ENCODE data around the gene TMEM170A. TPM values are rescaled to one million over a fixed set of nuclear protein-coding genes. Genes with fewer than 3 reads are reported as not detected.

Gene TMEM170A
- total RNA-seq, 6 experiments from 2014 or later, result 8.2 to 11.7 (median 10.6) TPM

GRCh38 chr16:75452464-75453190, 11.9 kb downstream of the TMEM170A start:
- peaks cover 5% of the 10 kb centered on the region; the same call in 1 of the 2 replicates for H3K36me3 Mint-ChIP-seq (ENCODE audit: low read depth)
- no peak overlapping the region for H3K27ac Mint-ChIP-seq
- H3K27me3 Mint-ChIP-seq (ENCODE audit: insufficient read depth), result no peaks in the 10 kb centered on the region; the same call in 1 of the 2 replicates
- no peak overlapping the region for H3K4me3 Mint-ChIP-seq
- no peak for DNase-seq
- peaks cover 9% of the 10 kb centered on the region for H3K4me1 Mint-ChIP-seq (ENCODE audit: low read depth)
- no peak for TF ChIP-seq CTCF (IDR thresholded peaks at IDR 0.05)
- no peaks in the 10 kb centered on the region for H3K9me3 Mint-ChIP-seq

GRCh38 chr16:75446416-75446815, 18.1 kb downstream of the TMEM170A start:
- H3K4me1 Mint-ChIP-seq (ENCODE audit: low read depth), result peaks cover 5% of the 10 kb centered on the region; the same call in 1 of the 2 replicates
- peaks cover 12% of the 10 kb centered on the region for H3K36me3 Mint-ChIP-seq (ENCODE audit: low read depth)
- H3K27ac Mint-ChIP-seq, result no peak overlapping the region
- H3K27me3 Mint-ChIP-seq (ENCODE audit: insufficient read depth), result no peaks in the 10 kb centered on the region
- DNase-seq, result no peak
- H3K4me3 Mint-ChIP-seq, result no peak overlapping the region
- no peaks in the 10 kb centered on the region for H3K9me3 Mint-ChIP-seq
- no peak for TF ChIP-seq CTCF (IDR thresholded peaks at IDR 0.05)

- H3K27me3 Mint-ChIP-seq (ENCODE audit: insufficient read depth), result no peaks in the 10 kb centered on the region
- H3K36me3 Mint-ChIP-seq (ENCODE audit: low read depth), result peaks cover 7% of the 10 kb centered on the region
- no peaks in the 10 kb centered on the region for H3K9me3 Mint-ChIP-seq
- TF ChIP-seq CTCF (IDR thresholded peaks at IDR 0.05), result no peak
- no peak overlapping the region for H3K27ac Mint-ChIP-seq
- no peak for DNase-seq
- H3K4me3 Mint-ChIP-seq, result no peak overlapping the region
- H3K4me1 Mint-ChIP-seq (ENCODE audit: low read depth), result peaks cover 5% of the 10 kb centered on the region; the same call in 1 of the 2 replicates
Observed at GRCh38 chr16:75445298-75445697, 19.2 kb downstream of the TMEM170A start.

GRCh38 chr16:75443298-75443697, 21.2 kb downstream of the TMEM170A start:
- peak overlapping the region; percentile 43 for H3K27ac Mint-ChIP-seq
- no peak overlapping the region for H3K4me3 Mint-ChIP-seq
- H3K4me1 Mint-ChIP-seq (ENCODE audit: low read depth), result peaks cover 5% of the 10 kb centered on the region; the same call in 1 of the 2 replicates
- TF ChIP-seq CTCF (IDR thresholded peaks at IDR 0.05), result no peak
- no peaks in the 10 kb centered on the region; the same call in 1 of the 2 replicates for H3K27me3 Mint-ChIP-seq (ENCODE audit: insufficient read depth)
- H3K9me3 Mint-ChIP-seq, result no peaks in the 10 kb centered on the region
- DNase-seq, result peak; percentile 27
- peaks cover 7% of the 10 kb centered on the region for H3K36me3 Mint-ChIP-seq (ENCODE audit: low read depth)

- Mint-ChIP-seq H3K4me3 (peak overlapping the region; percentile 89), H3K27me3 (ENCODE audit: insufficient read depth) (no peaks in the 10 kb centered on the region; the same call in 1 of the 2 replicates), H3K9me3 (no peaks in the 10 kb centered on the region), H3K4me1 (ENCODE audit: low read depth) (peaks cover 30% of the 10 kb centered on the region), H3K27ac (peak overlapping the region; percentile 96), H3K36me3 (ENCODE audit: low read depth) (peaks cover 16% of the 10 kb centered on the region)
- DNase-seq, result peak; percentile 96
- TF ChIP-seq CTCF (IDR thresholded peaks at IDR 0.05), result no peak
Observed at GRCh38 chr16:75433732-75434413, 30.6 kb downstream of the TMEM170A start.
